A549 (cell line): ENCODE data around the gene MAN2C1.
"Not testable (repeated sequence)": the region's sequence is repeated elsewhere in the genome, so short reads cannot be mapped to it uniquely, and the experiment has no call there.

Source experiments
- CEBPB ChIP-seq, 2 experiments: fragments of >200 bp in 1 of 2; sonication (Bioruptor Twin) in 1 of 2; formaldehyde crosslinking in 1 of 2; IDR thresholded peaks; 2 replicates each; pipeline ENCODE4 v1.6.1; 2012 to 2016
- CTCF ChIP-seq: fragments of >200 bp; sonication (Bioruptor Twin); formaldehyde crosslinking; IDR thresholded peaks from 3 replicates; pipeline ENCODE4 v1.5.1; 2016
- FOSB ChIP-seq: fragments of 250-450 bp; sonication (Bioruptor Pico); IDR thresholded peaks from 2 replicates; pipeline ENCODE4 v1.5.0; 2020; ENCODE audit warnings: mild to moderate bottlenecking, moderate library complexity
- MAFK ChIP-seq: fragments of 450-650 bp; IDR thresholded peaks from 2 replicates; pipeline ENCODE4 v1.6.1; 2014; ENCODE audit not compliant: partially characterized antibody
- RCOR1 ChIP-seq: fragments of 150-350 bp; IDR thresholded peaks from 2 replicates; pipeline ENCODE4 v1.6.1; 2014; ENCODE audit warnings: antibody characterized with exemption, low read length, low read depth

DNA sequence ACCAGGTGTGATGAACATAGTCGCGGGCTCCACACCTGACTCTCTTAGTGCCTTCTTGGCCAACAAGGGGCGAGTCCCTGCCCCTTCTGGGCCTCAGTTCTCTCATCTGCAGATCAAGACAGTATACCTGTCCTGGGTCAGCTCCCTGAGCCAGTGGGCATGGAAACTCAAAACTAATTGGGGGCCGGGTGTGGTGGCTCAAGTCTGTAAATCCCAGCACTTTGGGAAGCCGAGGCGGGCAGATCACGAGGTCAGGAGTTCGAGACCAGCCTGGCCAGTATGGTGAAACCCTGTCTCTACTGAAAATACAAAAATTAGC is 19.1 kb downstream of the MAN2C1 start:
- TF ChIP-seq CEBPB (IDR thresholded peaks at IDR 0.05); CTCF; FOSB (CRISPR knock-in tag); MAFK; RCOR1: not testable (repeated sequence)
